LNCaP clone FGC (cell line): Measurements from ENCODE around the gene FRMD1.

Source experiments
- DNase-seq: peaks from one replicate; pipeline ENCODE4 v3.0.0-alpha.2; 2011; ENCODE audit warnings: low read depth
- H3K4me3 ChIP-seq: 2 replicates; pipeline ENCODE4 v1.5.1; 2011; ENCODE audit warnings: mild to moderate bottlenecking, low read depth, low read length, control low read depth
- TF ChIP-seq, protein P1 (sequence below): IDR thresholded peaks from 2 replicates; pipeline ENCODE4 v1.5.1; 2012; ENCODE audit warnings: mild to moderate bottlenecking; ENCODE audit not compliant: control insufficient read depth, insufficient read depth; ENCODE audit errors: extremely low read depth

The FRMD1 gene

DNA sequence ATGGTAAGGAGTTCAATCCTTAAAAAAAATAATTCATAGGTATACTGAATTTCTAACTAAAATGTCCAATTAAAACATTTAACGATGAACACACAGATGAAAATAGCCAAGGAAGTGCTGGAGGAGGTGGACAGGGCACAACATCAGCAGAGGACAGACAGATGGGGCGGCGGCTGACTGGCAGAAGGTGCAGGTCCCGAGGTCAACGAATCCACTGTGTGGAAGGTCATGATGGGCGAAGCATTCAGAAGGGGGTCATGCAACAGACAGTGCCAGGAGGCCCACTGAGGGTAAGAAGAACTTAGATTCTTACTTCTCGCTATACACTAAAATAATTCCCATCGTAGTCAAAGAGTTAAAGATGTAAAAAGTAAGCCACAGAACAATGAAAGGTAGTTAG lies 34.2 kb upstream of the FRMD1 start:
- no peak overlapping the region for H3K4me3 ChIP-seq
- TF ChIP-seq, protein P1, sequence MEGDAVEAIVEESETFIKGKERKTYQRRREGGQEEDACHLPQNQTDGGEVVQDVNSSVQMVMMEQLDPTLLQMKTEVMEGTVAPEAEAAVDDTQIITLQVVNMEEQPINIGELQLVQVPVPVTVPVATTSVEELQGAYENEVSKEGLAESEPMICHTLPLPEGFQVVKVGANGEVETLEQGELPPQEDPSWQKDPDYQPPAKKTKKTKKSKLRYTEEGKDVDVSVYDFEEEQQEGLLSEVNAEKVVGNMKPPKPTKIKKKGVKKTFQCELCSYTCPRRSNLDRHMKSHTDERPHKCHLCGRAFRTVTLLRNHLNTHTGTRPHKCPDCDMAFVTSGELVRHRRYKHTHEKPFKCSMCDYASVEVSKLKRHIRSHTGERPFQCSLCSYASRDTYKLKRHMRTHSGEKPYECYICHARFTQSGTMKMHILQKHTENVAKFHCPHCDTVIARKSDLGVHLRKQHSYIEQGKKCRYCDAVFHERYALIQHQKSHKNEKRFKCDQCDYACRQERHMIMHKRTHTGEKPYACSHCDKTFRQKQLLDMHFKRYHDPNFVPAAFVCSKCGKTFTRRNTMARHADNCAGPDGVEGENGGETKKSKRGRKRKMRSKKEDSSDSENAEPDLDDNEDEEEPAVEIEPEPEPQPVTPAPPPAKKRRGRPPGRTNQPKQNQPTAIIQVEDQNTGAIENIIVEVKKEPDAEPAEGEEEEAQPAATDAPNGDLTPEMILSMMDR = no peak
- no peak for DNase-seq

- H3K4me3 ChIP-seq = no peak overlapping the region
- TF ChIP-seq, protein P1 = no peak
- DNase-seq = no peak
These were observed 32.9 kb upstream of the FRMD1 start for GRCh38 chr6:168111911-168112310.

DNA sequence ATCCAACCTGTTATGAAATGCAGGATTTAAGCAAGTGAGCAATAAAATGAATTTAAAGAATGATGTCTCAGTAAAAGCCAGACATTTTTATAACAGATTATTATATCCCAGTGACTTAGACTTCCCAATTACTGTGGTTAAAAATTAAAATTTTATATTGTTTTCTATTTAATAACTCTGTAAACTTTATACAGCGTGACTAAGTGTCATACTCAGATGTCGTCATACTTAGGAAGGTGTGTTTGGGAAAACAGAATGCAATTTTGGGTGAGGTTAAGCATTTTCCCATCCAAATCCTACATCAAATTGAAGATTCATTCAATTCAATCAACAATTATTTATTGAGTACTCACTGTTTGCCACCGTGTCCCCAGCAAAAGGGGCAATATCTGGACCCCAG lies 31.4 kb upstream of the FRMD1 start:
- TF ChIP-seq, protein P1 = no peak
- no peak for DNase-seq

DNA sequence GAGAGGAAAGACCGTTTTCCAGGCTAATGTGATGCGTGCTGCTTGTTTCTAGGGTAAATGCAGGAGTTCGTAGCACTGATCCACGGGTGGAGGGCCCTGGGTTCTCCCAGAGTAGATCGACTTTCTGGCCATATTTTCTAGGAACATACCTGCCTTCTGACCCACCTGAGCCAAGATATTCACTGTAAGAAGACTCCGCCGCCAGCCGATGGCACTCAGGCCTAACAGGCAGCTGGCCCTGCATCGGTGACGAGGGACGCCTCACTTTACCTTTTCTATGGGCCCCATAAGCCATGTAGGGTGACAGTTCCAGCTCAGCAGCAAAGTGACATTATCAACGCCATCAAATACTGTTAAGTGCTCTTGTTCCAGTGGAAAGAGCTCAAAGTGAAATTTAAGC lies 30.2 kb upstream of the FRMD1 start:
- no peak for DNase-seq
- TF ChIP-seq, protein P1 = no peak
- H3K4me3 ChIP-seq = no peak overlapping the region

More for the DNA sequence above, 31.4 kb upstream of the FRMD1 start:
- H3K4me3 ChIP-seq = no peak overlapping the region

- TF ChIP-seq, protein P1 = no peak
- DNase-seq = no peak
- H3K4me3 ChIP-seq = no peak overlapping the region
These were observed 28.4 kb upstream of the FRMD1 start for GRCh38 chr6:168107191-168107983.

DNA sequence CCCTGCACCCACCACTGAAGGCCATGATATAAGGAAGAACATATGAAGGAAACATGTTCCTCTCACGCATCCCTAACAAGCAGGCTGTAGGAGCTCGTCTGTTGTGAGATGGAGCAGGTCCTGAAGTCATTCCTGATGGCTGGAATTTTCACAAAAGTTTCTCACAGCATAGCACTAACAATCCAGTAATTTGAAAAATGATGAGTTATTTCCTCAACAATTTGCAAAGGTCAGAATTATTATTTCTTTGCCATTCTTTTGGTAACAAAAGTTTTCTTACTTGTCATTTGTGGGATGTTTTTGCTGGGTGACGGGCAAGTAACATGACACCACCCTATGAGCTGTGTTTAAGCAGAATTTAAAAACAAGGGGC lies 27.6 kb upstream of the FRMD1 start:
- DNase-seq = no peak
- TF ChIP-seq, protein P1 = no peak
- no peak overlapping the region for H3K4me3 ChIP-seq
